Activated CD4-positive, alpha-beta memory T cell treated with anti-CD3 and anti-CD28 coated beads, Interleukin-2, amount 10 ng/mL, durations not matched to agents 7 days and 5 days (primary cell): ENCODE measurements around the gene EBLN1. TPM values are rescaled to one million over a fixed set of nuclear protein-coding genes. Genes with fewer than 3 reads are reported as not detected.

Experiments used
- CTCF ChIA-PET: fragments of 350-600 bp; sonication (Branson Sonifier 250); formaldehyde crosslinking; loops from one replicate; lab custom pipeline; 2021; ENCODE audit warnings: antibody characterized with exemption, inconsistent platforms; lab: Charles Lee
- POLR2A ChIA-PET: fragments of 350-600 bp; sonication (Branson Sonifier 250); formaldehyde crosslinking; loops from one replicate; lab custom pipeline; 2021; ENCODE audit warnings: antibody characterized with exemption; lab: Charles Lee
- DNase-seq: peaks from one replicate; pipeline ENCODE4 v3.0.0-alpha.2; 2020
- H3K27ac Mint-ChIP-seq: one replicate; pipeline ENCODE4 v1.8.0; 2021; ENCODE audit warnings: mild to moderate bottlenecking, mixed read lengths
- H3K27me3 Mint-ChIP-seq: one replicate; pipeline ENCODE4 v1.8.0; 2021; ENCODE audit warnings: mixed read lengths
- H3K36me3 Mint-ChIP-seq: one replicate; pipeline ENCODE4 v1.8.0; 2021; ENCODE audit warnings: low read depth, mixed read lengths
- H3K4me1 Mint-ChIP-seq: one replicate; pipeline ENCODE4 v1.8.0; 2021; ENCODE audit warnings: mixed read lengths
- H3K4me3 Mint-ChIP-seq: one replicate; pipeline ENCODE4 v1.8.0; 2021; ENCODE audit warnings: mild to moderate bottlenecking, mixed read lengths
- H3K9me3 Mint-ChIP-seq: one replicate; pipeline ENCODE4 v1.8.0; 2021; ENCODE audit warnings: mixed read lengths
- total RNA-seq, 2 experiments: library from RNA; stranded (reverse); gene quantifications; one replicate each; pipeline ENCODE4 v1.2.3, GENCODE V29; 2021

The EBLN1 gene
- total RNA-seq, 2 experiments from 2014 or later, result not detected

- peaks cover 4% of the 10 kb centered on the region for H3K27me3 Mint-ChIP-seq
- H3K4me1 Mint-ChIP-seq, result no peaks in the 10 kb centered on the region
- no peaks in the 10 kb centered on the region for H3K9me3 Mint-ChIP-seq
- ChIA-PET CTCF (no interaction called here), POLR2A (no interaction called here)
- no peak for DNase-seq
- no peak overlapping the region for H3K27ac Mint-ChIP-seq
- no peaks in the 10 kb centered on the region for H3K36me3 Mint-ChIP-seq
- peak overlapping the region; percentile 18 for H3K4me3 Mint-ChIP-seq
Measured at GRCh38 chr10:22159180-22159579, 58.6 kb downstream of the EBLN1 start.

Other genes with a start within 250 kb of the EBLN1 start
- gene DNAJC1, start 214.3 kb downstream of the EBLN1 start, total RNA-seq, result 10 to 100 TPM; 35.7 to 38.9 TPM
- 10 to 100 TPM; 82.6 to 97.0 TPM for gene COMMD3, start 98.4 kb upstream of the EBLN1 start, total RNA-seq
- gene BMI1, start 103.1 kb upstream of the EBLN1 start, total RNA-seq, result 10 to 100 TPM; 64.0 to 66.5 TPM
- gene SPAG6, start 127.5 kb upstream of the EBLN1 start, total RNA-seq, result 1 to 10 TPM; 1.2 to 1.4 TPM